ENCODE measurements around the gene TUBGCP6. TPM values are rescaled to one million over a fixed set of nuclear protein-coding genes. Genes with fewer than 3 reads are reported as not detected.

TUBGCP6 gene
- total RNA-seq, 1 donor from 2014 or later, result 48.5 TPM

GRCh38 chr22:50184004-50184901 is 60.6 kb downstream of the TUBGCP6 start:
- no peaks in the 10 kb centered on the region for H3K36me3 Mint-ChIP-seq (ENCODE audit: low read depth, unreplicated experiment)
- peaks cover 6% of the 10 kb centered on the region for H3K27me3 Mint-ChIP-seq (ENCODE audit: unreplicated experiment)
- no peak overlapping the region for H3K4me3 Mint-ChIP-seq (ENCODE audit: unreplicated experiment)
- no peak overlapping the region for H3K27ac Mint-ChIP-seq (ENCODE audit: unreplicated experiment)
- no peak for DNase-seq (ENCODE audit: low spot score)
- no peaks in the 10 kb centered on the region for H3K9me3 Mint-ChIP-seq (ENCODE audit: unreplicated experiment)
- H3K4me1 Mint-ChIP-seq (ENCODE audit: unreplicated experiment), result peaks cover 3% of the 10 kb centered on the region
- no peak for TF ChIP-seq CTCF (IDR thresholded peaks at IDR 0.05; ENCODE audit: unreplicated experiment)

- no peak for TF ChIP-seq CTCF (IDR thresholded peaks at IDR 0.05; ENCODE audit: unreplicated experiment)
- DNase-seq (ENCODE audit: low spot score), result no peak
- Mint-ChIP-seq H3K27me3 (ENCODE audit: unreplicated experiment) (peaks cover 6% of the 10 kb centered on the region), H3K36me3 (ENCODE audit: low read depth, unreplicated experiment) (no peaks in the 10 kb centered on the region), H3K27ac (ENCODE audit: unreplicated experiment) (no peak overlapping the region), H3K4me1 (ENCODE audit: unreplicated experiment) (peaks cover 3% of the 10 kb centered on the region), H3K9me3 (ENCODE audit: unreplicated experiment) (no peaks in the 10 kb centered on the region), H3K4me3 (ENCODE audit: unreplicated experiment) (no peak overlapping the region)
Observed at GRCh38 chr22:50183141-50183971, 61.5 kb downstream of the TUBGCP6 start.

GRCh38 chr22:50182176-50183081 is 62.4 kb downstream of the TUBGCP6 start:
- no peak for TF ChIP-seq CTCF (IDR thresholded peaks at IDR 0.05; ENCODE audit: unreplicated experiment)
- Mint-ChIP-seq H3K9me3 (ENCODE audit: unreplicated experiment) (no peaks in the 10 kb centered on the region), H3K27ac (ENCODE audit: unreplicated experiment) (no peak overlapping the region), H3K36me3 (ENCODE audit: low read depth, unreplicated experiment) (no peaks in the 10 kb centered on the region), H3K4me3 (ENCODE audit: unreplicated experiment) (no peak overlapping the region), H3K27me3 (ENCODE audit: unreplicated experiment) (peaks cover 8% of the 10 kb centered on the region), H3K4me1 (ENCODE audit: unreplicated experiment) (peaks cover 3% of the 10 kb centered on the region)
- no peak for DNase-seq (ENCODE audit: low spot score)

- Mint-ChIP-seq H3K36me3 (ENCODE audit: low read depth, unreplicated experiment) (no peaks in the 10 kb centered on the region), H3K27me3 (ENCODE audit: unreplicated experiment) (peaks cover 9% of the 10 kb centered on the region), H3K27ac (ENCODE audit: unreplicated experiment) (no peak overlapping the region), H3K9me3 (ENCODE audit: unreplicated experiment) (no peaks in the 10 kb centered on the region), H3K4me1 (ENCODE audit: unreplicated experiment) (no peaks in the 10 kb centered on the region), H3K4me3 (ENCODE audit: unreplicated experiment) (no peak overlapping the region)
- no peak for TF ChIP-seq CTCF (IDR thresholded peaks at IDR 0.05; ENCODE audit: unreplicated experiment)
- no peak for DNase-seq (ENCODE audit: low spot score)
Observed at GRCh38 chr22:50180727-50181521, 63.9 kb downstream of the TUBGCP6 start.

All from endothelial cell (in vitro differentiated cells).